Hepatocyte (in vitro differentiated cells): ENCODE data around the gene FLACC1.

Experiments used
- CTCF ChIP-seq: fragments of 200-600 bp; sonication (generic); IDR thresholded peaks from 2 replicates; pipeline ENCODE4 v1.5.1; 2016; ENCODE audit warnings: antibody characterized with exemption, mild to moderate bottlenecking; ENCODE audit not compliant: poor library complexity
- EZH2 ChIP-seq: fragments of 200-600 bp; sonication (generic); IDR thresholded peaks from 2 replicates; pipeline ENCODE4 v1.6.1; 2016; ENCODE audit warnings: antibody characterized with exemption, mild to moderate bottlenecking, borderline replicate concordance
- EZH2phosphoT487 ChIP-seq: fragments of 200-600 bp; sonication (generic); IDR thresholded peaks from one replicate; pipeline ENCODE4 v1.6.1; 2018; ENCODE audit warnings: antibody characterized with exemption, mild to moderate bottlenecking, low read depth, moderate library complexity; ENCODE audit not compliant: unreplicated experiment, severe bottlenecking

DNA sequence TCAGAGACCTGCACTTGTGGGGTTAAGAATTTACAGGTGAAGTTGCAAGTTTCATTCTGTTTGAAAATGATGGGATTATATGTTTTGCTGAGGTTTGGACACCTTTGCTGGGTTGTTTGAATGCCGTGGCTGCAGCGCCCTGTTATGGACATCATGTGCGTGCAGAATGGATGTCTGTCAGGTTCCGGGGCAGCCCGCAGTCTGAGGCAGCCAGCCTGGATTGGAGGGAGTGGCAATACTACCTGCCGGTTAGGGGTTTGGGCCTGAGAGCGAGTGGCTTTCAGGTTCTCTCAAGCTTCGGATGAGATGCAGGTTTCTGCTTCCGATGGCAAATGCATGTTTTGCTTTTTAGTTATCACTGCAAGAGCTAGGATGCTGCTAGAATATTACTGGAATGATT, 95.7 kb downstream of the FLACC1 start:
- TF ChIP-seq CTCF = no peak
- TF ChIP-seq EZH2phosphoT487 = no peak
- TF ChIP-seq EZH2 = no peak
